ENCODE results near the gene SH3RF1.

Gene SH3RF1

GRCh38 chr4:169250796-169251195 lies 20.0 kb downstream of the SH3RF1 start:
- no peak for DNase-seq

DNA sequence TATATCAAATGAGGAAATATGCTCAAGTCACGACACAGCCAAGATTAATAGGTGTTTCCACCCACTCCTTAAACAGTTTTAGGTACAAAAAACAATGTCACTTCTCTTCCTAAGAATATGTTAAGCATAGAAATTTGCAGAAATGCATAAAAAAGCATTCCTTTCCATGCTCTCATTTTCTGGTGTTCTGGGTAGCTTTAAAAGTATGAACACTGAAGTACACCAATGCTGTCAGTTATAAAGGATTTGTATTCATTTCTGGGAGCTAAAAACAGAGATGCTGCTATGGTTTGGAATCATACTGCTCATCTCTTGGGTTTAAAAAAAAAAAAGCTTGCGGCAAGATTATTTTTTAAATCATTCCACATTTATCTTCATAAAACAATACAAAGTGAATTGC lies 20.8 kb downstream of the SH3RF1 start:
- no peak for DNase-seq

DNA sequence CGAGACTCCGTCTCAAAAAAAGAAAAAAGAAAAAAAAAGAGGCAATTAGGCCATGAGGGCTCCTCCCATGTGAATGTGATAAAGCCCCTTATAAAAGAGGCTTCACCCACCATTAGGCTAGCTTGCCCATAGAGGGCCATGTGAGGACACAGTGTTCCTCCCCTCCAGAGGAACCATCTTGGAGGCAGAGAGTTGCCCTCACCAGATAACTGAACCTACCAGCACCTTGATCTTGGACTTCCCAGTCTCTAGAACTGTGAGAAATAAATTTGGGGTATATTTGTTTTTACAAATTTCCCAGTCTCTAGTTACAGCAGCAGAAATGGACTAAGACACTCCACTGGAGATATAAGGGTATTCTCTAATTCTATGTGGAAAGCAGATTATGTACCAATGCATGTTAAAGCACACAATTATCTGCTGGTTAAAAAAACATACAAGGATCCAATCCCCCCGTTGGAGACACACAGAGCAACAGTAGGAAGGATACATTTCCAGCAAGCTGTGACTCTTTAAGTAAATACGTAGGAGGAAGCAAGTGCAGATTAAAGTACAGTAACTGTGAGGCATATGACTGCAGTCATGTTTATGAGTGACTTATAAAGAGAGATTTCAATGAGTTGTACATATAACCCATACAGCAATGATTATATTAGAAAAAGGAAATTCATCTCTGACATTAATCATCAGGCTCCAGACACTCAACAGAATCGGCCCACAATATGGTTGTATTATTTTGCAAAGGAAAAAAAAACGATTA lies 21.4 kb downstream of the SH3RF1 start:
- no peak for DNase-seq

GRCh38 chr4:169248645-169249044 lies 22.1 kb downstream of the SH3RF1 start:
- DNase-seq, result no peak

- no peak for DNase-seq
Observed at GRCh38 chr4:169246957-169247396, 23.8 kb downstream of the SH3RF1 start.

DNA sequence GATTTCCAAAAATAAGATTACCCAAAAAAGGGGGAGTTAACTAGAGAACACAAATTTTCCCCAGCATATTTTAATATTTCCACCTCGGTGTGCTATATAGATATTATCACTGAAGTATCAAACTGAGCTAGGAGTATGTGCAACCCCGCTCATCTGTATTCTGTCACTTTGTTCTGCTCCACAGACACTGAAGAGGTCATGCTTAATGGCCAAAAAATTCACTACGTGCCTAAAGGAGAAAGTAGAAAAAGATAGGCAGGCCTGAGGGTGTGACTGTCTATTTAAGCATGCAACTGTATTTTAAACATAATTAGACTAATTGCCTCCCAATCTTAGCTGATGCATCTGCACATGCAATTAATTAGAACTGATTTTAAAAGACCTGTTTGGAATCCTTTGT lies 24.5 kb downstream of the SH3RF1 start:
- DNase-seq, result no peak

DNA sequence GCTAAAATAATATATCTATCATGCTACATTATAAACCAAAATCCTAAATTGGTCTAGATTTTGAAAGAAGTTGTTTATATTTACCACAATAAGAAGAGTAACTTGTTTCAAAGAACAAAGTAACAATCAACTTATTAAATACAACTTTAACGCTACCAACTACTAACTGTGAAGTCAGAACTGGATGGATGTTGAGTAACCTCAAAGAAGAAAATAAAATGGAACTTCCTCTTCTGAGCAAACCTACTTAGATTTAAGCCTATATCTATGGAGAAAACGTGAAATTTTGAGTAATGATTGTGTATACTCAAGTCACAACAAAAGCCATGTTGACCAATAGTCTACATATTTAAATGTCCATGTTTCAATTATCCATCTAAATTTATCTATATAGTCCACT lies 25.7 kb downstream of the SH3RF1 start:
- DNase-seq, result no peak

GRCh38 chr4:169243825-169244609 lies 26.7 kb downstream of the SH3RF1 start:
- DNase-seq, result no peak

DNA sequence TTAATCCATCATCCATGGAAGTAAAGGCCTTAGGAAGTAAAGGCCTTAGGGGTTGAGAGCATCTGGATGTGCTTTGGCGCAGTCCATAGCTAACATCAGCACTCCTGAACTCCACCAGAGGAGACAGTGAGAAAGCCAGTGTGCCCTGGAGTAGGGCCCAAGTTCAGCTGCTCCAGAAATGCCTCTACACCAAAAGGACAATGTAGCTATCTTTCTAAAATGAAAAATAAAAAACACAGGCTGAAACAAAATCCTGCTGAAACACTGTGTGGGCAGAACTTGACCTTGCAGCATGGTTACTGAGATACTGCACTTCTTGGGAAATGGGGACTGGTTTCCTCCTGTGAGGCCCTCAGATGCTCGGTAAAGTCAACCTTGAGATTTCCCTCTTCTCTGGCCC lies 29.3 kb downstream of the SH3RF1 start:
- no peak for DNase-seq

DNA sequence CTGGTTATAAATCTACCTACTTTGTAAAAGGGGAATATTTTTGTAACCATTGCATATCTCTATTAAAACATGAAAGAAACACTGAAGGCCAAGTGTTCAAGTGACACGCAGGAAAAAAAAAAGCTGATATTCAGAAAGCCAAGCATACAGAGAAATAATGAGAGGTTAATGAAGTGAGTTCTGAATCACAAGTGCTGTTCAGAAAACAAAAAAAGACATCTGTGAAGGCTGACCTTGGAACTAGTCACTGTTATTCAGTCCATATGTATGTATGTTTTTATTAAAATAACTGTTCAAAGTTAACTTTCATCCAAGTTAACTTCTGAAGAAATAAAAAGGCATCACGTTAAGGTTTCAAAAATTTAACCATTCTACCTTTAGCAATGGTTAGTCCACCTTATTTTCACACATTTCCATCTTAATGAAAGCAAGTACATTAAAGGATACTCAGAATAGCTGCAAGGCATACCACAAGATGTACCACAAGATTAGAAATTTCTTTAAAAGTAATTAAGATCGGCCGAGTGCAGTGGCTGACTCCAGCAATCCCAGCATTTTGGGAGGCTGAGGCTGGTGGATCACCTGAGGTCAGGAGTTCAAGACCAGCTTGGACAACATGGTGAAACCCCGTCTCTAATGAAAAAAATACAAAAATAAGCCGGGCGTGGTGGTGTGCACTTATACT lies 31.4 kb downstream of the SH3RF1 start:
- no peak for DNase-seq

- no peak for DNase-seq
Observed at GRCh38 chr4:169238445-169238844, 32.3 kb downstream of the SH3RF1 start.

DNA sequence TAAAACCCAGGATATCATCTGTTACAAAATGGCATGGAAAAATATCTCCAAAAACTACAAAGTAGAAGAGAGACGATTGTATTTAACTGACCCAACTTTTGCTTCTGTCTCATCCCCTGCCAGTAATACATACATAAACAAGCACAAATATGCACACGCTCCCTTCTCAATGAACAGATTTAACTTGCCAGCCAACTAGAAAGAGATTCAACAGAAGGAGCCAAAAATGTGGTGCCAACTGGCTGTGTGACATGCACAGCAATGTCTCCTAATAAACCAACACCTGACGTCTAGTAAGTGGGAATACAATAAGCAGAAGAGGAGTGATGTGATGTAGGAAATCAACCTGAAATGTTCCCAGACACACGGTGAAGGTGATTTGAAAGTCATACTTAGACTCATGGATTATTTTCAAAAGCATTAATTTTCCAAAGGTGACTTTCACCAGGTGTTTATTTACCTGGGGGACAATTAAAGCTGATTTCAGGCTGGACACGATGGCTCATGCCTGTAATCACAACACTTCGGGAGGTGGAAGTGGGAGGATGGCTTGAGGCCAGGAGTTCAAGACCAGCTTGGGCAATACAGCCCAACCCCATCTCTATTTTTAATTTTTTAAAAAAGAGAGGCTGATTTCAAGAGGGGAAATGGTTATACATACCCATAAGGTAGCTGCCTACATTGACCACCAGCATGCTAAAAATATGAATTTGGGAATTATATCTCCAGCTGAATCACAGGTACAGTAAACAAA lies 33.7 kb downstream of the SH3RF1 start:
- DNase-seq, result no peak

GRCh38 chr4:169236078-169236477 lies 34.7 kb downstream of the SH3RF1 start:
- DNase-seq, result no peak

DNA sequence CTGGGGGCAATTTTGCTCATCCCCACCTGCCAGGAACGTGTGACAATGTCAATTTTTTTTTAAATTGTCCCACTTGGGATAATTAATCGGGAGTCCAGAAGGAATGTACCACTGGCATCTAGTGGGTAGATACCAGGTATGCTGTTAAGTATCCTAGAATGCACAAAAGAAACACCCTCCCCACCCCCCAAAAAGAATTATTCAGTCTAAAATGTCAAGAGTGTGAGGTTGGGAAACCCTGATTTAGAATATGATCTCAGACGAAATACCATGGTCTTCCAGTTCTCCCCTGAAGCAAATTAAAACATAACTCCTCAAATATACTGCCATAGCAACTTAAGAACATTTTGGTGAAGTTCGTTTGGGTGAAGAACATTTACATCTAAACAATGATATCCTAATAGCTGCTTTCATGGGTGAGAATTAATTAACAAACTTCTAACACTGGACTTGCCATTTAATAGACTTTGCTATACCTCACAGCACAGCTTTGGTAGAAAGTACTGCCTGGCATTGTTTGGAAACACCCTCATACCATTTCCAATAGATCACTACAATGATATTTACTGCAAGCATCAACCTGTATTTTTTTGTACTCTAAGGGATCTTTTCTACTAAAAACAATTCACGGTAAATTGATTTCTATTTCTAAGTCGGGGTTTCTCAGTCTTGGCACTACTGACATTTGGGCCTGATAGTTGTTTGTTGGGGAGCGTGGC lies 36.5 kb downstream of the SH3RF1 start:
- DNase-seq, result no peak

DNA sequence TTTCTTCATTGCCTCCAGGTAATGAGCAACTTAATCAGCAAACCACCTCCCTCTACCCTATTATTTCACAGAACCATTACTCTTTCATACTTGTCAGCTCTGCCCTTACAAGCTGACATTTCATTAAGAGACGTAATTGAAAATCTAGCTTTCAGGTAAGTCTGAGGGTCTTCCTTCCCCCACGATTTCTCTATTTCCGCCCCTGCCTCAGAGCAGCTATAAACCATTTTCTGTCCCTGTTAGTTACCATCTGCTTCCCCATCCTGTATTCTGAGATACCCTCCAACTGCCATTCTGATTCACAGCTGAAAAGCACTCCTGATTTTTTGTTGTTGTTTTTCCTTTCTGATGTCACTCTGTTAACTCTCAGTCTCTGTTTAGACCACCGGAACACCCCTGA lies 37.1 kb downstream of the SH3RF1 start:
- DNase-seq, result no peak

- DNase-seq, result no peak
Observed at GRCh38 chr4:169231647-169232262, 39.0 kb downstream of the SH3RF1 start.

DNA sequence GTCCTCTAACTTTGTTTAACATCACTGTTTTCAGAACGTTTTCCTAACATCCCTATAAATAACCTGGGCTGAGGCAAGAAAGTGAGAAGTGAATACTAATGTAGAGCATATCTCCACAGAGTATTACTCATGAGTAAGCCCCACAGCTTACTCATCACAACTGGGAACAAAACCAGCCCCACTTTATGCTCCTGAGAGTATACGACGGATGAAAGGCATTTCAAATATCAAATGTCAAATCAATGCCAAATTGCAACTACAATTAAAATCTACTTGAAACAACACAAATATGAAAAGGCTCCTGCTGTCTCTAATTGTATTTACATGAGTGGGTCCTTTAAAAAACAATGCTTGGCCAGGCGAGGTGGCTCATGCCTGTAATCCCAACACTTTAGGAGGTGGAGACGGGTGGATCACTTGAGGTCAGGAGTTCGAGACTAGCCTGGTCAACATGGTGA lies 41.2 kb downstream of the SH3RF1 start:
- no peak for DNase-seq

GRCh38 chr4:169228076-169228475 lies 42.7 kb downstream of the SH3RF1 start:
- DNase-seq, result no peak

GRCh38 chr4:169226565-169226964 lies 44.2 kb downstream of the SH3RF1 start:
- DNase-seq, result no peak

- DNase-seq, result no peak
Observed at GRCh38 chr4:169225812-169226211, 44.9 kb downstream of the SH3RF1 start.

DNA sequence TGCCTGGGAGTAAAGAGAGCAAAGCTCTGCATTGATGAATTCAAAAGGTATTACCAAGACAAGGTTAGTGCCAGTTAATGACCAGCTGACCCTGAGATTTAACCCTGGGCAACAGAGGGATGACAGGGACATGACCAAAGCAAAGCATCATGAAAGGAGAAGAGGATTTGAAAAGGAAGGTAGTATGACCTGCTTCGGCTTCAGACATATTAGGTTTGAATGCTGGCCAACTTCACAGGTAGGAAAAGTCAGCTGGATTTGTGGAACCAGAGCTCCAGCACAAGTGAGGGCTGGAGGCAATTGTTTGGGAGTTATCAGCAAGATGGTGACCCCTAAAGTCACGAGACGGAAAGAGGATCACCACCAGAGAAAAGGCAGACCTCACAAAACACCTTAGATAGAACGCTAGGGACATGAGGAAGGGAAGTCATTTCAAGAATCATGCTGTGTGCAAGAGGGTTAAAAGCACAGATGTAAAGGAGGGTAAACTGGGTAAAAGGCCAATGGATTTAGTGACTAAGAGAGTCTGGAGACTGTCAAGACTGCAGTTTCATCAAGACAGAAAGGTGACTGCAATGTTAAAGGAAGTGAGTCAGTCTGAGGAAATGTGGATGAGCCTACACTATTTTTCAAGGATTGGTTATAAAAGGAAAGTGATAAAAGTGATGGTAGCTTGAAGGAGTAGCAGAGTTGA lies 45.6 kb downstream of the SH3RF1 start:
- DNase-seq, result no peak

Data from NCI-H2107 (cell line).